GM12878 (cell line): Measurements from ENCODE around the gene TMPRSS9. TPM values are rescaled to one million over a fixed set of nuclear protein-coding genes. Genes with fewer than 3 reads are reported as not detected.

Experiments used
- ATAC-seq: fragments of 200-7000 bp; cut with Tn5 transposase; 3 replicates; pipeline ENCODE4 v1.9.1; 2020; ENCODE audit warnings: mild to moderate bottlenecking, moderate library complexity
- BruUV-seq: library from RNA; stranded (reverse); fragments of 400-500 nt; replicated peaks from 2 replicates; lab custom pipeline; 2021; lab: Mats Ljungman, UMichigan
- CTCF ChIA-PET: fragments of 300-600 bp; sonication (Branson Sonifier 250); formaldehyde crosslinking; extraction: SDS; loops from one replicate; lab custom pipeline; 2021; ENCODE audit warnings: inconsistent platforms; lab: Yijun Ruan, JAX
- POLR2A ChIA-PET: fragments of 350-600 bp; formaldehyde crosslinking; extraction: SDS; loops from one replicate; lab custom pipeline; 2021; ENCODE audit warnings: inconsistent platforms; lab: Charles Lee
- RAD21 ChIA-PET: fragments of 300-600 bp; sonication (Branson Sonifier 250); formaldehyde crosslinking; loops from one replicate; lab custom pipeline; 2023; ENCODE audit warnings: antibody characterized with exemption; ENCODE audit not compliant: unreplicated experiment; lab: Charles Lee
- SMC1A ChIA-PET: fragments of 300-600 bp; sonication (Branson Sonifier 250); formaldehyde crosslinking; loops from one replicate; lab custom pipeline; 2023; ENCODE audit not compliant: unreplicated experiment, uncharacterized antibody; lab: Charles Lee
- DNase-seq: peaks from one replicate; pipeline ENCODE4 v3.0.0-alpha.2; 2011; ENCODE audit warnings: low read depth, low spot score
- FAIRE-seq: peaks from 3 replicates; lab custom pipeline; 2011; peaks lifted over from hg19 to GRCh38; lab: Jason Lieb, UNC
- H2AFZ ChIP-seq: 2 replicates; pipeline ENCODE4 v1.6.0; 2011; ENCODE audit warnings: low read depth, low read length, control low read depth; ENCODE audit not compliant: control insufficient read depth
- H3K27ac ChIP-seq: 2 replicates; pipeline ENCODE4 v1.5.1; 2011; ENCODE audit warnings: control low read depth; ENCODE audit not compliant: control insufficient read depth, insufficient read depth
- H3K27me3 ChIP-seq, 2 experiments: replicated peaks in 1 of 2; 2 replicates each; pipeline versions ENCODE4 v1.6.0 to v1.6.1; 2011; ENCODE audit warnings: low read length in 1 of 2; ENCODE audit not compliant: control insufficient read depth in 2 of 2, insufficient read depth in 2 of 2
- H3K36me3 ChIP-seq, 2 experiments: 2 replicates each; pipeline ENCODE4 v1.5.1; 2011; ENCODE audit warnings: low read length in 1 of 2; ENCODE audit not compliant: control insufficient read depth in 2 of 2, insufficient read depth in 2 of 2
- H3K4me1 ChIP-seq: 2 replicates; pipeline ENCODE4 v1.6.1; 2011; ENCODE audit warnings: mild to moderate bottlenecking, low read length, moderate library complexity, mixed read lengths; ENCODE audit not compliant: control insufficient read depth, insufficient read depth
- H3K4me2 ChIP-seq: 2 replicates; pipeline ENCODE4 v1.6.0; 2011; ENCODE audit warnings: control low read depth; ENCODE audit not compliant: control insufficient read depth, insufficient read depth
- H3K4me3 ChIP-seq: fragments of 200-600 bp; sonication (generic); 2 replicates; pipeline ENCODE4 v1.5.1; 2016
- H3K79me2 ChIP-seq: 2 replicates; pipeline ENCODE4 v1.6.0; 2011; ENCODE audit warnings: low read length; ENCODE audit not compliant: control insufficient read depth, insufficient read depth
- H3K9ac ChIP-seq: 2 replicates; pipeline ENCODE4 v1.8.0; 2011; ENCODE audit warnings: low read length, control low read depth, mixed read lengths; ENCODE audit not compliant: control insufficient read depth, insufficient read depth
- H3K9me3 ChIP-seq: replicated peaks from 3 replicates; pipeline ENCODE4 v1.5.1; 2011; ENCODE audit warnings: mild to moderate bottlenecking, low read length; ENCODE audit not compliant: control insufficient read depth, insufficient read depth
- H4K20me1 ChIP-seq: 2 replicates; pipeline ENCODE4 v1.6.0; 2011; ENCODE audit not compliant: control insufficient read depth, insufficient read depth
- BACH1 ChIP-seq: fragments of 450-650 bp; IDR thresholded peaks from 2 replicates; pipeline ENCODE4 v1.6.1; 2017; ENCODE audit warnings: mild to moderate bottlenecking, borderline replicate concordance
- CTCF ChIP-seq, 3 experiments: IDR thresholded peaks in 2 of 3; conservative IDR thresholded peaks in 1 of 3; 2 replicates each; pipeline ENCODE4 v1.5.1; 2011; ENCODE audit warnings: low read depth in 3 of 3, low read length in 3 of 3, mild to moderate bottlenecking in 3 of 3, control low read depth in 2 of 3, moderate library complexity in 2 of 3, inconsistent platforms in 1 of 3, mixed read lengths in 1 of 3; ENCODE audit not compliant: control insufficient read depth in 2 of 3, insufficient read depth in 1 of 3; ENCODE audit errors: extremely low read depth in 1 of 3
- PBX3 ChIP-seq: IDR thresholded peaks from 2 replicates; pipeline ENCODE4 v1.6.1; 2011; ENCODE audit warnings: mild to moderate bottlenecking, low read depth, low read length, moderate library complexity; ENCODE audit not compliant: insufficient replicate concordance
- RAD21 ChIP-seq: IDR thresholded peaks from 2 replicates; pipeline ENCODE4 v1.6.1; 2011; ENCODE audit warnings: mild to moderate bottlenecking, low read depth, low read length, moderate library complexity; ENCODE audit not compliant: insufficient read depth
- SMC3 ChIP-seq: IDR thresholded peaks from 2 replicates; pipeline ENCODE4 v1.6.1; 2011; ENCODE audit warnings: low read length, improper control_type of control experiment, borderline replicate concordance
- WGBS: methylation state at CpG from one replicate; pipeline ENCODE4 v1.1.6; 2016; ENCODE audit warnings: low lambda C conversion rate; ENCODE audit not compliant: insufficient replicate concordance, insufficient coverage; ENCODE audit errors: missing lambda C conversion rate; 5-methylcytosine and 5-hydroxymethylcytosine counted together
- in situ Hi-C: fragments of 300-500 bp; cut with MboI; formaldehyde crosslinking; loops from 9 replicates; pipeline ENCODE4 v1.14.3; 2018; ENCODE audit warnings: mixed read lengths
- intact Hi-C: fragments of 100-400 bp; cut with micrococcal nuclease; formaldehyde crosslinking; loops from one replicate; pipeline ENCODE4 v1.14.2; 2022; ENCODE audit not compliant: unreplicated experiment
- polyA plus RNA-seq, 11 experiments: library from polyadenylated mRNA; depleted of rRNA in 4 of 11; unstranded in 6 of 11; stranded (reverse) in 5 of 11; fragments of >200 nt; fragmentation: Nextera tagmentation in 4 of 11; fragmentation: Illumina TruSeq in 1 of 11; extraction: Ambion mirVana in 4 of 11; extraction: Trizol in 1 of 11; gene quantifications; 1 replicate in 1 of 11; 2 replicates in 10 of 11; pipeline versions ENCODE4 v1.2.1 to v1.2.3, GENCODE V29; 2011 to 2016; ENCODE audit warnings: inconsistent platforms in 2 of 11, missing spikeins in 2 of 11, low read depth in 1 of 11
- total RNA-seq, 4 experiments: library from RNA; depleted of rRNA in 3 of 4; stranded (reverse); fragments of >200 nt in 3 of 4; fragmentation: Illumina TruSeq in 1 of 4; extraction: Trizol in 1 of 4; gene quantifications; 2 replicates each; pipeline versions ENCODE4 v1.2.1 to v1.2.3, GENCODE V29; 2013 to 2021

TMPRSS9 gene
- total and polyA plus RNA-seq, 10 of the 15 experiments (the other 5 are each of a cell fraction or from before 2014, with no cell fraction given) = 0.24 TPM; not detected in 9

GRCh38 chr19:2315818-2316353 is 44.2 kb upstream of the TMPRSS9 start:
- Histone ChIP-seq H3K27ac (no peak overlapping the region), H3K36me3 (no peaks in the 10 kb centered on the region; a peak in 1 of 4 replicates), H3K27me3 (no peaks in the 10 kb centered on the region), H3K4me2 (peak overlapping the region; percentile 5; the same call in 1 of the 2 replicates), H3K9me3 (peaks cover 6% of the 10 kb centered on the region; the same call in 1 of the 3 replicates), H3K4me3 (no peak overlapping the region), H4K20me1 (no peaks in the 10 kb centered on the region), H3K9ac (no peak overlapping the region), H3K79me2 (no peaks in the 10 kb centered on the region), H3K4me1 (peaks cover 3% of the 10 kb centered on the region; the same call in 1 of the 2 replicates), H2AFZ (no peak overlapping the region)
- RAD21 ChIA-PET = interaction anchor here (1.5 to 1.9 kb wide), 2 partner anchors 27 to 160 kb away, joined by 4 to 5 read pairs; no protein-coding TSS in a partner anchor
- DNase-seq (no peak), FAIRE-seq (no peak), ATAC-seq (peak; percentile 90)
- WGBS = 23% methylated on average over 22 of the region's 22 CpGs
- CTCF ChIA-PET = interaction anchor here (0.5 to 2.8 kb wide), 13 partner anchors 12 to 479 kb away, joined by 3 to 11 read pairs (median 5); partner anchors contain the start of genes LSM7 and SPPL2B
- BruUV-seq = no TSS peak
- intact Hi-C loops = loop anchor here (1.0 kb wide), 1 partner anchor 41 kb away; no protein-coding TSS in a partner anchor
- in situ Hi-C loops = loop anchor here (5.0 kb wide), 1 partner anchor 84 kb away; no protein-coding TSS in a partner anchor
- peak; percentile 74 for TF ChIP-seq RAD21
- peak; percentile 43 to 61 (median 53); a peak in 4 of 6 replicates for TF ChIP-seq CTCF (IDR thresholded peaks at IDR 0.05 in 2 of 3, conservative IDR thresholded peaks at IDR 0.05 in 1 of 3; ENCODE audit: control insufficient read depth in 2 of 3, extremely low read depth in 1 of 3, insufficient read depth in 1 of 3, low read depth in 3 of 3, low read length in 3 of 3)
- TF ChIP-seq BACH1 = no peak
- no peak for TF ChIP-seq PBX3
- TF ChIP-seq SMC3 = peak; percentile 47
- POLR2A ChIA-PET = interaction anchor here (0.5 to 1.4 kb wide), 5 partner anchors 12 to 224 kb away, joined by 3 to 5 read pairs (median 3); partner anchors contain the start of gene LSM7
- SMC1A ChIA-PET = interaction anchor here (0.9 to 2.2 kb wide), 7 partner anchors 27 to 298 kb away, joined by 3 to 14 read pairs (median 4); no protein-coding TSS in a partner anchor
